ENCODE measurements around the gene ZNF74. TPM values are rescaled to one million over a fixed set of nuclear protein-coding genes. Genes with fewer than 3 reads are reported as not detected.

The ZNF74 gene
- total RNA-seq, 1 donor from 2014 or later, result 15.2 TPM

DNA sequence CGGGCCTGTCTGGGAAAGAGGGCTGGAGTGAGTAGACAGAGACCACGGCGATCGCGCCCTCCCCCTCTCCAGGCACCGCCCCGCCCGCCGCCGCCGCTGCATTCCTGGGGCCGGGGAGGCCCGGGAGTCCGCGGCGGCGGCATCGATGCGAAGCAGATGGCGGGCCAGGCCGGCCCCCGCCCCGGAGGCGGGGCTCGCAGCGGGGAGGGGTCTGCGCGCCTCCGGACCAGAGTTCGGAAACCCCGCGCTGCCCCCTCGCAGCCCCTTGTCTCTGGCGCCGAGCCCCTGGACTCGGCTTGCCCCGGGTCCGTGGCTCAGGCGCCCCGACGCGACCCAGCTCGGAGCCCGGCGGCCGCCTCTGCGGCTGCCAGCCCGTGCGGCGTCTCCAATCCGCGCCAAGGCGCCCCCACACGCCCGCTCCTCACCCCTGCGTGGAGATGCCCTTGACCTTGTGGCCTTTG is 42.4 kb downstream of the ZNF74 start:
- no peak overlapping the region for H3K4me3 Mint-ChIP-seq

DNA sequence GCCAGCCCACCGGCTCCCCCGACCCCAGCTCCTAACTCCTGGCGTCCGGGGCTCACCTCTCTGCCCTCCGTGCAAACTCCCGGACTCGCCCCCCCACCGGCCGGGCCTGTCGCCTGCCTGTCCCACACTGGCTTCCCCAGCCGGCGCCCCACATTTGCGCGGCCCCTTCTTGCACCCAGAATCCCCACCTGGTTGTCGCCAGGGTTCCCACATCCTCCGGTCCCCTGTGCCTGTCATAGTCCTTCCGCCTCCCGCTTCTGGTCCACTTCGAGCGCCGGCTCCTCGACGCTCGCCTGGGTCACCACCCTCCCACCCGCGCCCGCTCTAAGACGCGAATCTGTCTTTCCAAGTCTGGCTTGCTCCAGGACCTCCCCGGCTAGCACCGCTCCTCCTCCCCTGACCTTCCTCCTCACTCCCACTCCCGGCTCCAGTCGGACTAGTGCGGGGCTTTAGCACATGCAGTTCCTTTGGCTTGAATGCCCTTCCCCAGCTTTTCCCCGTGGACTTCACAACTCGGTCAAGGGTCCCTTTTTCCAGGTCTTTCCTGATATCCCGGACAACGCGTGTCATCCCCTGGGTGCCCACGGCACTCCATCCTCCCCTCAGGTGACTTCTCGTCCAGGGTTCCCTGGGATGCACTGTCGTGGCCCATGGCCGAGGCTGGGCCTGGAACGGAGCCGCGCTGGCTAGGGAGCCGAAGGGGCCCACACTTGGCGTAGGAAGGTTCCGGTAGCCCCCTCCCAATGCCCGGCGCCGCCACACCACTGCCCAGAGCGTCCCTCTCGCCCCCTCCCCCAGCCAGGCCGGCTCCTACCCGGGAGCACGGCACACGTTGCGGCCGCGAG is 43.0 kb downstream of the ZNF74 start:
- H3K4me1 Mint-ChIP-seq (ENCODE audit: low read depth), result peaks cover 5% of the 10 kb centered on the region
- H3K27ac Mint-ChIP-seq, result no peak overlapping the region
- peaks cover 4% of the 10 kb centered on the region for H3K36me3 Mint-ChIP-seq (ENCODE audit: low read depth)
- peaks cover 56% of the 10 kb centered on the region for H3K27me3 Mint-ChIP-seq (ENCODE audit: insufficient read depth)
- H3K9me3 Mint-ChIP-seq, result no peaks in the 10 kb centered on the region
- H3K4me3 Mint-ChIP-seq, result peak overlapping the region; percentile 56
- DNase-seq (ENCODE audit: low spot score), result no peak
- intact Hi-C loops (cut with micrococcal nuclease), result loop anchor here (1.0 to 10.0 kb wide), 2 partner anchors 8 to 462 kb away; no protein-coding TSS in a partner anchor

More for the DNA sequence above, 42.4 kb downstream of the ZNF74 start:
- DNase-seq (ENCODE audit: low spot score), result no peak
- Mint-ChIP-seq H3K27ac (no peak overlapping the region), H3K9me3 (no peaks in the 10 kb centered on the region), H3K4me1 (ENCODE audit: low read depth) (peaks cover 5% of the 10 kb centered on the region), H3K27me3 (ENCODE audit: insufficient read depth) (peaks cover 57% of the 10 kb centered on the region), H3K36me3 (ENCODE audit: low read depth) (peaks cover 4% of the 10 kb centered on the region)
- intact Hi-C loops (cut with micrococcal nuclease), result loop anchor here (10.0 kb wide), 1 partner anchor 462 kb away; no protein-coding TSS in a partner anchor

DNA sequence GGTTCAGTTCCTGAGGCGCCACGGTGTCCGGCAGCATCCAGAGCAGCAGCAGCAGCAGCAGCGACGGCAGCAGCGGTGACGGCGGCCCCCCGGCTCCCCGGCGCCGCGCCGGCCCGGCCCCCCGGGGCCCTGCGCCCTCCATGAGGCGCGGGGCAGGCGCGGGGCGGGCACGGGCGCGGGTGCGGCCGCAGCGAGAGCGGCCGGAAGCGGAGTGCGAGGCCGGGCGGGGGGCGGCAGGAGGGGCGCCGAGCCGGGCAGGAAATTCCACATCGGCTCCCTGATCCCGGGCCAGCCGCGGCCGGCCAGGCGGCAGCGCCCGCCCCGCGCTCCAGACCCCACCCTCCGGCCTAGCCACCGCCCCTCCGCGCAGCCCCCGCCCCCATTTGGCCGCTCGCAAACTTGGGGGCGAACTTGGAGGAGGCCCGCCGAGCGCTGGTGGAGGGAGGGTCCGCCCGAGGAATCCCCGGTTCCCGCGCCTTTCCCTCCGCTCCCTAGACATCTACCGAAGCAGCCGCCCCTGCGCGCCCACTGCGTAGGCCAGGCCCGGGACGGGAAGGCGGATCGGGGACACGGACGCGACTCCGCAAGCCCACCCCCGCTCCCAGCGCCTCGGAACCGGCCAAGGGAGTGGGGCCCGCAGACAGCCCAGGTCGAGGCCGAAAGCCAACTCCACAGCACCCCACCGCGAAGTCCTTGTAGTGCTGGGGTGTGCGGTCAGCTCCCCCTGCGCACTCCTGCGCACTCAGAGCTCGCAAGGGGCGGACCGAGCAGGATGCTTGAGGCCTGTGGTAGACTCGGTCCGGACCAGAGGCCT is 43.9 kb downstream of the ZNF74 start, which contains the start of gene SCARF2:
Gene SCARF2, minus strand, starts transcription at position 213 of the 814 bp plus-strand sequence. Its CDS starts 71 bp downstream, at position 142.
- Mint-ChIP-seq H3K9me3 (no peaks in the 10 kb centered on the region), H3K4me3 (peak within 1 kb of the TSS; percentile 56), H3K27me3 (ENCODE audit: insufficient read depth) (peaks cover 48% of the 10 kb centered on the region), H3K36me3 (ENCODE audit: low read depth) (peaks cover 7% of the 10 kb centered on the region), H3K27ac (no peak within 1 kb of the TSS), H3K4me1 (ENCODE audit: low read depth) (peaks cover 5% of the 10 kb centered on the region)
- intact Hi-C loops (cut with micrococcal nuclease), result loop anchor here (1.0 to 10.0 kb wide), 2 partner anchors 9 to 463 kb away; no protein-coding TSS in a partner anchor
- DNase-seq (ENCODE audit: low spot score), result no peak

DNA sequence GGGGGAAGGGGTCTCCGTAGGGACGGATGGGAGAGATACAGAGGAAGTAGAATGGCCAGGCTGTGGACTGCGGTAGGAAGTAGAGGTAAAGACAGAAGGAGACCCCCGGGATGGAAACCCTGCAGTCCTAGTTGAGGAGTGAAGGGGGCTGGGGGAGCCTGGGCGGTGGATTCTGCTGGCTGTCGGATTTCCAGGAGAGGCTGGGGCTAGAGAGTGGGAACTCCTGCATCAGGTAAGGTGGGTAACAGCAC is 44.4 kb downstream of the ZNF74 start:
- Mint-ChIP-seq H3K36me3 (ENCODE audit: low read depth) (peaks cover 8% of the 10 kb centered on the region), H3K27ac (no peak overlapping the region), H3K27me3 (ENCODE audit: insufficient read depth) (peaks cover 43% of the 10 kb centered on the region), H3K9me3 (no peaks in the 10 kb centered on the region), H3K4me1 (ENCODE audit: low read depth) (peaks cover 5% of the 10 kb centered on the region), H3K4me3 (no peak overlapping the region)
- intact Hi-C loops (cut with micrococcal nuclease), result loop anchor here (10.0 kb wide), 1 partner anchor 464 kb away; no protein-coding TSS in a partner anchor
- no peak for DNase-seq (ENCODE audit: low spot score)

DNA sequence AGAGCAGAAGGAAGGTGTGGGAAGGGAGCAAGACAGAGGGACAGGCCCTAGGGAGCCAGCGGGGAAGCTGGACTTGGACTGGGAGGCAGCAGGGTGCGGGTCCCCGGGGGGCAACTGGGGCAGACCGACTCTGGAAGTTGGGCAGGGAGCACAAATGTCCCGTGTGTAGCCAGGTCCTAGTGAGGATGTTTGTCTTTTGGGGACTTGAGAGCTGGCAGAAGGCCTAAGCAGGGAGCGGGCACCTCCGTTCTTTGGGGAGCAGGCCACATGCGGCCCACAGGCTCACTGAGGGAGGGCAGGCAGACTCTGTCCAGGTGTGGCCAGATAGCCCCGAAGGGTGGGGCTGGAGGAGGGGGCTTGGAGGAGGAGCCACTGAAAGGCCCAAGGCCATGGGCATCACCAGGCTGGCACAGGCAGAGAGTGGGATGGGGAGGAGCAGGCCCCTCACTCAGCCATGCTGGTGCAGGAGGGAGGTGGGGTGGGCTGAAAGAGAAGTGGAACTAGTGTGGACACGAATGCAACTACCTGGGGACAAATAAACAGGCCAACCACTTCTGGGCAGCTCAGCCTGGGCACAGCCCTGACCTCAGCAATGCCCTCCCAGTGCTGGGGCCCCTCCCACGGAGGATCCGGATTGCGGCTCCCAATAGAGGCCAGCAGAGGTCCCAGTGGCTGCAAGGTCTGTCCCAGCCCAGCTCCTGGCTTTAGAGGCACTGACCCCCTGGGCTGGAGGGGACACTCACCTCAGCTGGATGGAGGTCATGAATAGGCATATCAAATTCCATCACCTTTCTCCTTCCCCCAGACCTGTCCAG is 44.9 kb downstream of the ZNF74 start:
- DNase-seq (ENCODE audit: low spot score), result no peak
- Mint-ChIP-seq H3K4me3 (no peak overlapping the region), H3K36me3 (ENCODE audit: low read depth) (peaks cover 8% of the 10 kb centered on the region), H3K9me3 (no peaks in the 10 kb centered on the region), H3K27ac (no peak overlapping the region), H3K4me1 (ENCODE audit: low read depth) (peaks cover 5% of the 10 kb centered on the region), H3K27me3 (ENCODE audit: insufficient read depth) (peaks cover 42% of the 10 kb centered on the region)
- intact Hi-C loops (cut with micrococcal nuclease), result loop anchor here (10.0 kb wide), 1 partner anchor 464 kb away; no protein-coding TSS in a partner anchor

DNA sequence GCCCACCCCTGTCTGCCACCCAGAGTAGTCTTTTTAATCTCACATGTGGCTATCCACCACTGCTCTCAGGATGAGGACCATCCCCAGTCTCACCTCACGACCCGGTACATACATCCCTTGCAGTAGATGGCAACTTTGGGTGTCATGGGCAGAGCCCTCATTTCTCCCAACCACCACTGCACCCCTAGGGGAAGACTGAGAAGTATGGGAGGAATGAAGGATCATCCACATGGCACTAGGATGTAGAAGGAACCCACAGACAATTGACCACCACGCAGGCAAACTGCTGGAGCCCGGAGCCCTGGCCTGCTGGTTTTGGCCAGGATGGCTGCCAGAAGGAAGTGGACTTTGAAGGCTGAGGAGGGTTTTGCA is 45.6 kb downstream of the ZNF74 start:
- H3K27me3 Mint-ChIP-seq (ENCODE audit: insufficient read depth), result peaks cover 38% of the 10 kb centered on the region
- H3K36me3 Mint-ChIP-seq (ENCODE audit: low read depth), result peaks cover 11% of the 10 kb centered on the region
- no peaks in the 10 kb centered on the region for H3K9me3 Mint-ChIP-seq
- H3K4me1 Mint-ChIP-seq (ENCODE audit: low read depth), result peaks cover 5% of the 10 kb centered on the region
- DNase-seq (ENCODE audit: low spot score), result no peak
- H3K27ac Mint-ChIP-seq, result no peak overlapping the region
- intact Hi-C loops (cut with micrococcal nuclease), result loop anchor here (10.0 kb wide), 1 partner anchor 465 kb away; no protein-coding TSS in a partner anchor
- H3K4me3 Mint-ChIP-seq, result no peak overlapping the region

DNA sequence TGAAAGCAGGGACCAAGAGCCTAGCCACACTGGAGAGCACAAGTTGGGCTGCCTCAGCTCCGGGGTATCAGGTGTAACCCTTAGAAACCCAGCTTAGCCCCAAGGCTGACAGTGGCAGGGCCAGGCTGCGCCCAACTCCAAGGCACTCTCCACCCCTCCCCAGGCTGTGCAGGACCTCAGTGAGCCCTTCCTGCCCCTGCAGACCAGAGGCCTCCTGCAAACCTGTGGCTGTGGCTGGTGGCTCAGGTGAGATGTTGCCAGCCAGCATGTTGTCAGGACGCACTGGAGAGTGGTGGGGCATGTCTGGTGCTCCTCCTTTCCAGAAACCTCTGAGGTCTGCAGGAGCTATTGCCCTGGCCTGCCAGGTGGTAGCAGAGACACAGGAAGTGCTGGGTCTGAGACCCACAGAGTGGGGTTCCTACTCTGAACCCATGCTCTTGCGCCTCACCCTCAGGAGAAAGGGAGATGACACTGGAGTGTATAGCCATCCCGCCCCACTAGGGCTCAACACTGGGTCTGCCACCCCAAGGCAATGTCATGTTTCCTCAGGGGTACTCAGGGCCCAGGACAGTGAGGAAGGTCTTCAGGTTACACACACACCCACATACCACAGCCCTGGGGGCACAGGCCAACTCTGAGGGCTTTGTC is 46.1 kb downstream of the ZNF74 start:
- Mint-ChIP-seq H3K4me3 (no peak overlapping the region), H3K27ac (no peak overlapping the region), H3K36me3 (ENCODE audit: low read depth) (peaks cover 11% of the 10 kb centered on the region), H3K27me3 (ENCODE audit: insufficient read depth) (peaks cover 33% of the 10 kb centered on the region), H3K9me3 (no peaks in the 10 kb centered on the region), H3K4me1 (ENCODE audit: low read depth) (peaks cover 5% of the 10 kb centered on the region)
- DNase-seq (ENCODE audit: low spot score), result no peak
- intact Hi-C loops (cut with micrococcal nuclease), result loop anchor here (10.0 kb wide), 1 partner anchor 465 kb away; no protein-coding TSS in a partner anchor

DNA sequence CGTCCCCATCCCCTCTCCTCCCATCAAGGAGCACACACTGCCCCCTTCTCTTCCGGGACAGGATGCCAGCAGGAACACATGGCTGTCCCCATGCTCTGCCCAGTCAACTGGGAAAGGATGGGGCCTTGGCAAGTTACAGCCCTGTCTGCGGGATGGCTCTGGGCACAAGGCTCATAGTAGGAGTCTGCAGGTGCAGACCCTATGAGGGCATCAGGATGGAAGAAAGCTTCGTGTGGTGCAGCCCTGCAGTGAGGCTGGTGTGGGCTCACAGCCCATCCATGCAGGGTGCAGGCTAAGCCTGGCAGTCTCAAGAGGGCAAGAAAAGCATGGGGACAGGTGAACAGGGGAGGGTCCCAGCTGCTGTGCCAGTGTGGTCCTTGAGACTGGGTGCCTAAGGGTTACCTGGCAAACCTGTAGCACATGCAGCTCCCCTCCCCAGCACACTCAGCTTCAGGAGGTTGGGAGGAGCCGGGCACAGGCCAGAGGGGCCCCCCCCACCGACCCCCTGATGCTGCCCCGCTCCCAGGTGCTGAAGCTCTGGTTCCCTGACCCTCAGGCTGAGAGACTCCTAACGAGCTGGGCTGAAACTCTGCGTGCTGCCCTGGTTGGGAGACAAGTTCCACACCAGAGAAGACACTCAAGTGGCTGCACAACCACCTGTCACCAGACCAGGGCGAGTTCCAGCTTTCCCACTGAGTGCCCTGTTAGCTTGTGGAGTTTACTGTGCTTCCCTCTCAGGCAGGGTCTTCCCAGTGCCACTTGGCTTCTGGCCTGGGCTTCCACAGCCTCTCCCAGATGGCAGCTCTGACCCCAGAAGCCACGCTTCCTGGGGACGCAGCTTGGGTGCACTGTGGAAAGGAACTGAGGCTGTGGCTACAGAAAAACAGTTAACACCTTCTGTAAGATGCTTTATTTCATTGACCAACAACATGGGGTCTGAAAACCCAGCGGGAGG is 47.0 kb downstream of the ZNF74 start:
- H3K4me1 Mint-ChIP-seq (ENCODE audit: low read depth), result peaks cover 5% of the 10 kb centered on the region
- H3K27me3 Mint-ChIP-seq (ENCODE audit: insufficient read depth), result peaks cover 24% of the 10 kb centered on the region
- intact Hi-C loops (cut with micrococcal nuclease), result no loop called here
- DNase-seq (ENCODE audit: low spot score), result no peak
- no peak overlapping the region for H3K27ac Mint-ChIP-seq
- no peaks in the 10 kb centered on the region for H3K9me3 Mint-ChIP-seq
- H3K36me3 Mint-ChIP-seq (ENCODE audit: low read depth), result peaks cover 11% of the 10 kb centered on the region
- no peak overlapping the region for H3K4me3 Mint-ChIP-seq

DNA sequence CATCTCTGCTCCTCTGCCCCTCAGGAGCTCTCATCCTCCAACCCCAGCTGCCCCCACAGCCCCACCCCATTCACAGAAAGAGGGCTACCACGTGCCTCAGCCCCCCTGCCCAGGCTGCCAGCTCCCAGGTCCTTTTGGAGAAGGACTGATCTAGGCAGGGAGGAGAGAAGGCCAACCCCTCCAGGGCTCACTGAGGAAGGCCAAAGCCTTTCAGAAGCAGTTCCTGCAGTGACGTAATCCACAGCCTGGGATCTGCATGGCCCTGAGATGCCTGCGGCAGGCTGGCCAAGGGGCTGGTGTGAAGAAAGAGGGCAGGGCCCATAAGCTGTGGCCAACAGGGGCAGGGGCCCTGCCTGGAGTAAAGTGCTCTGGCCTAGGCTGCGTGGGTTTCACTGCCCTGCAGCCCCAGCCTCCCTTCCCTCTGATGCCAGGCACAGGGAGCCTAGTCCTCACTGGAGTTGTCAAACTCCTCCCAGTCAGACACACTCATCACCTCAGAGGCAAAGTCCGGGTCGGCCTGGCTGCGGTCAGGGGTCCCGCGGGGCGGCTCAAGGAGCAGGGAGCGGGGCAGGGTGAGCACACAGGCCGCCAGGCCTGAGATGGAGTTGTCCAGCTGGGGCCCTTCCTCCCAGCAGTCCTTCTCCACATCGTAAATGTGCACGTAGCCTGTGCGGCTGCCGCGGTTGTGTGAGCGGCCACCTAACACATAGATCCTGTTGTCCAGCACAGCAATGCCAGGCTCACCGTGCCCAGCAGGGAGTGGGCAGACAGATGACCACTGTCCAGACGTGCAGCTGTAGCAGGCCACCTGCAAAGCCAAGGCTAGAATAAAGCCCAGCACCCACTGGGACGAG is 47.9 kb downstream of the ZNF74 start:
- peaks cover 4% of the 10 kb centered on the region for H3K4me1 Mint-ChIP-seq (ENCODE audit: low read depth)
- no peak for DNase-seq (ENCODE audit: low spot score)
- H3K36me3 Mint-ChIP-seq (ENCODE audit: low read depth), result peaks cover 13% of the 10 kb centered on the region
- no peak overlapping the region for H3K27ac Mint-ChIP-seq
- intact Hi-C loops (cut with micrococcal nuclease), result no loop called here
- no peak overlapping the region for H3K4me3 Mint-ChIP-seq
- peaks cover 21% of the 10 kb centered on the region for H3K27me3 Mint-ChIP-seq (ENCODE audit: insufficient read depth)
- no peaks in the 10 kb centered on the region for H3K9me3 Mint-ChIP-seq

DNA sequence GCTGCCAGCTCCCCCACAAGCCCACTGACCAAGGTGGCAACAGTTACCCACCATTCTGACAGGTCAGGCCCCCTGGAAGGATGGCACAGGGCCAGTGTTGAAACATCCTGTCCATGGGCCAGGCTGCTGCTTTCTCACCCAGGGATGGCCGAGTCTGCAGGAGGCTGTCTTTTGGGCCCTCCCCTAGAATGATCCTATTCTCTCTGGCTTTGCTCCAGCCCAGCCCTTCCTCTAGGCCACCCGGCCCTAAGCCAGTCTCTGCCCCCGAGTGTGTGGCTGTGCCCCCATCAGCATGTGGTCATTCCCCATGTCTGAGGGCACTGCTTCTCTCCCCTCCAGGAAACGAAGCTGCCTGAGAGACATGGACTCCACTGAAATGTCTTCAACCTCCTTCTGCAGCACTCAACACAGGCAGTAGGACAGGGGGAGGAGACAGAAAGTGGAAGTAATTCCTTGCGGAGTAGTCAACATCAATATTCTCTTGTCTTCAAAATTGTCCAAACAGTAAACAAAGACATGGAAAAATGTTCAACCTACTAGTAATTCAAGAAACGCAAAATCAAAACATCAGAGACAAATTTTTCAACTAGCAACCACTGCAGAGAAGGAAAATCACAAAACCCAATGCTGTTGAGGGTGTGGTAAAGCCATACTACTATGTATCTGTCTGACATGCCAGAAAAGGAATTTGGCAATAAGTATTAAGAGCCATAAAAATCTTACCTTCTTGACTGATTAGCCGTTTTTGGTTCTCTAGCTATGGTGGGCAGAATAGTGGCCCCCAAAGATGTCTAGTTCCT is 48.7 kb downstream of the ZNF74 start:
- H3K36me3 Mint-ChIP-seq (ENCODE audit: low read depth), result peaks cover 10% of the 10 kb centered on the region
- no peaks in the 10 kb centered on the region for H3K4me1 Mint-ChIP-seq (ENCODE audit: low read depth)
- no peak for DNase-seq (ENCODE audit: low spot score)
- intact Hi-C loops (cut with micrococcal nuclease), result no loop called here
- no peaks in the 10 kb centered on the region for H3K9me3 Mint-ChIP-seq
- no peak overlapping the region for H3K27ac Mint-ChIP-seq
- no peak overlapping the region for H3K4me3 Mint-ChIP-seq
- peaks cover 16% of the 10 kb centered on the region for H3K27me3 Mint-ChIP-seq (ENCODE audit: insufficient read depth)
